Heart left ventricle (tissue), 13 donors: ENCODE results near the gene AJM1.

ENCODE experiments used
- POLR2A ChIP-seq, 2 donors: fragments of 450-650 bp; IDR thresholded peaks; one replicate each; pipeline ENCODE4 v1.6.1; 2017; ENCODE audit warnings: antibody characterized with exemption in 2 of 2, mild to moderate bottlenecking in 2 of 2, moderate library complexity in 2 of 2
- TF ChIP-seq, protein P1 (sequence below), 12 donors: fragments of 200-600 bp; sonication (generic) in 4 of 12; IDR thresholded peaks; one replicate each; pipeline versions ENCODE4 v1.5.0 to v1.8.0; 2018 to 2022; ENCODE audit warnings: antibody characterized with exemption in 12 of 12, mild to moderate bottlenecking in 5 of 12
- donor health status: ischemic (EF 13 %, LVEDD 7.1; RV severe dilation, severe dysfunction).
- donor health status: DM: no; HTN: yes; CAD: no.
- donor health status: DM: no; HTN: no; CAD: no.
- donor health status: ischemic (EF 25% LVEDD 6.9; RV normal size, moderate dysfunction).
- donor health status: ischemic (EF 25% LVEDD 5.7; RV mildly dilated, moderate dysfunction).
- donor health status: ischemic (EF 35%, LVEDD 5.7; RV mildly dilated, moderate dysfunction).
- donor health status: nonischemic (EF 11% LVEDD 7.7; RV severe dilation, severe dysfunction).
- donor health status: DM: yes; HTN: yes; CAD: no.
- donor health status: PGD.
- donor health status: ischemic (EF 29% LVEDD 5.4; RV normal size, mild dysfunction).
- donor health status: nonischemic (EF 23%, LVEDD 6.1; RV moderate dilation, normal function).

DNA sequence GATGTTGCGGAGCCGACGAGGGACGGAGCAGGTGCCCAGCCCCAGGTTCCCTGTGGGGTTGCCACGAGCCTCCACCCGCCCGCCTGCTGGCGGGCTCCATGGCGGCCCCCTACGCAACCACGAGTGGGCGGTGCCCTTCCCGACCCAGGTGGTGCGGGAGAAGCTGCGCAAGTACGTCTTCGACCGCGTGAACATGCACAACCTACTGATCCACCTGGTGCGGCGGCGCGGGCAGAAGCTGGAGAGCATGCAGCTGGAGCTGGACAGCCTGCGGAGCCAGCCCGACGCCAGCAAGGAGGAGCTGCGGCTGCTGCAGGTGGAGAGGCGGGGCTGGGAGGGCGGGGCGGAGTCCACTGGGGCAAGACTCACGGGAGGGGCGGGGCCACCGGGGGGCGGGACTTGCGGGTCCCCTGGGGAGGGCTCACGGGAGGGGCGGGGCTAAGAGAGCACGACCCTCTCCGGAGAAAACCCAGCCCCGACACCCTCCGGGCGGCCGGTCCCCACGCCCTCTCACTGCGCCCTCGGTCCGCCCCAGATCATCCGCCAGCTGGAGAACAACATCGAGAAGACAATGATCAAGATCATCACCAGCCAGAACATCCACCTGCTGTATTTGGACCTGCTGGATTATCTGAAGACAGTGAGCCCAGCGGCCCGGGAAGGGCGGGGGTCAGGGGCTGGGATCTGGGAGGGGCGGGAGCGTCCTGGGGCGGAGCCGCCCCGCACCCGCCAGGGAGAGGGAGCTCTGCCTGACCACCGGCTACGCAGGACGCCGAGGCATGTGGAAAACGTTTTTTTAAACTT, 42.2 kb upstream of the AJM1 start:
- TF ChIP-seq, protein P1, sequence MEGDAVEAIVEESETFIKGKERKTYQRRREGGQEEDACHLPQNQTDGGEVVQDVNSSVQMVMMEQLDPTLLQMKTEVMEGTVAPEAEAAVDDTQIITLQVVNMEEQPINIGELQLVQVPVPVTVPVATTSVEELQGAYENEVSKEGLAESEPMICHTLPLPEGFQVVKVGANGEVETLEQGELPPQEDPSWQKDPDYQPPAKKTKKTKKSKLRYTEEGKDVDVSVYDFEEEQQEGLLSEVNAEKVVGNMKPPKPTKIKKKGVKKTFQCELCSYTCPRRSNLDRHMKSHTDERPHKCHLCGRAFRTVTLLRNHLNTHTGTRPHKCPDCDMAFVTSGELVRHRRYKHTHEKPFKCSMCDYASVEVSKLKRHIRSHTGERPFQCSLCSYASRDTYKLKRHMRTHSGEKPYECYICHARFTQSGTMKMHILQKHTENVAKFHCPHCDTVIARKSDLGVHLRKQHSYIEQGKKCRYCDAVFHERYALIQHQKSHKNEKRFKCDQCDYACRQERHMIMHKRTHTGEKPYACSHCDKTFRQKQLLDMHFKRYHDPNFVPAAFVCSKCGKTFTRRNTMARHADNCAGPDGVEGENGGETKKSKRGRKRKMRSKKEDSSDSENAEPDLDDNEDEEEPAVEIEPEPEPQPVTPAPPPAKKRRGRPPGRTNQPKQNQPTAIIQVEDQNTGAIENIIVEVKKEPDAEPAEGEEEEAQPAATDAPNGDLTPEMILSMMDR (IDR thresholded peaks at IDR 0.05), result no peak
- TF ChIP-seq POLR2A (IDR thresholded peaks at IDR 0.05), result no peak
